Measurements from ENCODE around the gene RAPGEF5. TPM values are rescaled to one million over a fixed set of nuclear protein-coding genes. Genes with fewer than 3 reads are reported as not detected.

RAPGEF5 gene
- total RNA-seq, 1 donor from 2014 or later: 0.70 TPM

GRCh38 chr7:22231141-22231540, 125.8 kb downstream of the RAPGEF5 start:
- H3K27me3 Mint-ChIP-seq (ENCODE audit: insufficient read depth): peaks cover 6% of the 10 kb centered on the region
- no peak overlapping the region for H3K27ac Mint-ChIP-seq
- no peaks in the 10 kb centered on the region for H3K4me1 Mint-ChIP-seq (ENCODE audit: low read depth)
- intact Hi-C loops (cut with micrococcal nuclease): no loop called here
- no peaks in the 10 kb centered on the region for H3K9me3 Mint-ChIP-seq
- no peak for DNase-seq (ENCODE audit: low spot score)
- H3K4me3 Mint-ChIP-seq: no peak overlapping the region
- no peaks in the 10 kb centered on the region for H3K36me3 Mint-ChIP-seq (ENCODE audit: low read depth)

- no peak overlapping the region for H3K4me3 Mint-ChIP-seq
- no peaks in the 10 kb centered on the region for H3K9me3 Mint-ChIP-seq
- H3K36me3 Mint-ChIP-seq (ENCODE audit: low read depth): no peaks in the 10 kb centered on the region
- no peak overlapping the region for H3K27ac Mint-ChIP-seq
- no peak for DNase-seq (ENCODE audit: low spot score)
- no peaks in the 10 kb centered on the region for H3K4me1 Mint-ChIP-seq (ENCODE audit: low read depth)
- intact Hi-C loops (cut with micrococcal nuclease): no loop called here
- H3K27me3 Mint-ChIP-seq (ENCODE audit: insufficient read depth): peaks cover 6% of the 10 kb centered on the region
These were observed 126.7 kb downstream of the RAPGEF5 start for GRCh38 chr7:22230238-22230637.

- H3K27ac Mint-ChIP-seq: no peak overlapping the region
- no peak for DNase-seq (ENCODE audit: low spot score)
- intact Hi-C loops (cut with micrococcal nuclease): no loop called here
- no peak overlapping the region for H3K4me3 Mint-ChIP-seq
- no peaks in the 10 kb centered on the region for H3K4me1 Mint-ChIP-seq (ENCODE audit: low read depth)
- no peaks in the 10 kb centered on the region for H3K36me3 Mint-ChIP-seq (ENCODE audit: low read depth)
- H3K9me3 Mint-ChIP-seq: no peaks in the 10 kb centered on the region
- peaks cover 6% of the 10 kb centered on the region for H3K27me3 Mint-ChIP-seq (ENCODE audit: insufficient read depth)
These were observed 127.8 kb downstream of the RAPGEF5 start for GRCh38 chr7:22229148-22229547.

GRCh38 chr7:22223807-22224206, 133.1 kb downstream of the RAPGEF5 start:
- H3K4me1 Mint-ChIP-seq (ENCODE audit: low read depth): no peaks in the 10 kb centered on the region
- intact Hi-C loops (cut with micrococcal nuclease): no loop called here
- H3K27ac Mint-ChIP-seq: no peak overlapping the region
- peaks cover 11% of the 10 kb centered on the region for H3K27me3 Mint-ChIP-seq (ENCODE audit: insufficient read depth)
- no peaks in the 10 kb centered on the region for H3K9me3 Mint-ChIP-seq
- no peaks in the 10 kb centered on the region for H3K36me3 Mint-ChIP-seq (ENCODE audit: low read depth)
- H3K4me3 Mint-ChIP-seq: no peak overlapping the region
- no peak for DNase-seq (ENCODE audit: low spot score)

- H3K4me1 Mint-ChIP-seq (ENCODE audit: low read depth): no peaks in the 10 kb centered on the region
- intact Hi-C loops (cut with micrococcal nuclease): no loop called here
- H3K36me3 Mint-ChIP-seq (ENCODE audit: low read depth): no peaks in the 10 kb centered on the region
- no peak overlapping the region for H3K4me3 Mint-ChIP-seq
- DNase-seq (ENCODE audit: low spot score): no peak
- no peak overlapping the region for H3K27ac Mint-ChIP-seq
- peaks cover 11% of the 10 kb centered on the region for H3K27me3 Mint-ChIP-seq (ENCODE audit: insufficient read depth)
- no peaks in the 10 kb centered on the region for H3K9me3 Mint-ChIP-seq
These were observed 136.0 kb downstream of the RAPGEF5 start for GRCh38 chr7:22220941-22221340.

- H3K4me3 Mint-ChIP-seq: no peak overlapping the region
These were observed 137.0 kb downstream of the RAPGEF5 start for GRCh38 chr7:22219739-22220493.

GRCh38 chr7:22219036-22219435, 137.9 kb downstream of the RAPGEF5 start:
- Mint-ChIP-seq H3K27ac (no peak overlapping the region), H3K36me3 (ENCODE audit: low read depth) (no peaks in the 10 kb centered on the region), H3K4me3 (no peak overlapping the region), H3K9me3 (no peaks in the 10 kb centered on the region), H3K27me3 (ENCODE audit: insufficient read depth) (peaks cover 19% of the 10 kb centered on the region), H3K4me1 (ENCODE audit: low read depth) (no peaks in the 10 kb centered on the region)
- no peak for DNase-seq (ENCODE audit: low spot score)
- intact Hi-C loops (cut with micrococcal nuclease): no loop called here

More at GRCh38 chr7:22219739-22220493, 137.0 kb downstream of the RAPGEF5 start:
- no peak overlapping the region for H3K27ac Mint-ChIP-seq
- H3K9me3 Mint-ChIP-seq: no peaks in the 10 kb centered on the region
- H3K36me3 Mint-ChIP-seq (ENCODE audit: low read depth): no peaks in the 10 kb centered on the region
- peaks cover 17% of the 10 kb centered on the region for H3K27me3 Mint-ChIP-seq (ENCODE audit: insufficient read depth)
- no peak for DNase-seq (ENCODE audit: low spot score)
- intact Hi-C loops (cut with micrococcal nuclease): no loop called here
- no peaks in the 10 kb centered on the region for H3K4me1 Mint-ChIP-seq (ENCODE audit: low read depth)

GRCh38 chr7:22216832-22217475, 140.0 kb downstream of the RAPGEF5 start:
- H3K4me3 Mint-ChIP-seq: no peak overlapping the region
- H3K36me3 Mint-ChIP-seq (ENCODE audit: low read depth): no peaks in the 10 kb centered on the region
- peaks cover 8% of the 10 kb centered on the region for H3K27me3 Mint-ChIP-seq (ENCODE audit: insufficient read depth)
- no peaks in the 10 kb centered on the region for H3K4me1 Mint-ChIP-seq (ENCODE audit: low read depth)
- intact Hi-C loops (cut with micrococcal nuclease): no loop called here
- no peak for DNase-seq (ENCODE audit: low spot score)
- no peak overlapping the region for H3K27ac Mint-ChIP-seq
- no peaks in the 10 kb centered on the region for H3K9me3 Mint-ChIP-seq

GRCh38 chr7:22216309-22216708, 140.6 kb downstream of the RAPGEF5 start:
- H3K27me3 Mint-ChIP-seq (ENCODE audit: insufficient read depth): peaks cover 8% of the 10 kb centered on the region

GRCh38 chr7:22214000-22214399, 143.0 kb downstream of the RAPGEF5 start:
- no peaks in the 10 kb centered on the region for H3K4me1 Mint-ChIP-seq (ENCODE audit: low read depth)
- no peak overlapping the region for H3K4me3 Mint-ChIP-seq
- intact Hi-C loops (cut with micrococcal nuclease): no loop called here
- no peaks in the 10 kb centered on the region for H3K36me3 Mint-ChIP-seq (ENCODE audit: low read depth)
- no peaks in the 10 kb centered on the region for H3K9me3 Mint-ChIP-seq
- H3K27me3 Mint-ChIP-seq (ENCODE audit: insufficient read depth): peaks cover 12% of the 10 kb centered on the region
- DNase-seq (ENCODE audit: low spot score): no peak
- H3K27ac Mint-ChIP-seq: no peak overlapping the region

More at GRCh38 chr7:22216309-22216708, 140.6 kb downstream of the RAPGEF5 start:
- no peak for DNase-seq (ENCODE audit: low spot score)
- Mint-ChIP-seq H3K27ac (no peak overlapping the region), H3K4me1 (ENCODE audit: low read depth) (no peaks in the 10 kb centered on the region), H3K9me3 (no peaks in the 10 kb centered on the region), H3K36me3 (ENCODE audit: low read depth) (no peaks in the 10 kb centered on the region), H3K4me3 (no peak overlapping the region)
- intact Hi-C loops (cut with micrococcal nuclease): no loop called here

- Mint-ChIP-seq H3K27me3 (ENCODE audit: insufficient read depth) (peaks cover 12% of the 10 kb centered on the region), H3K4me3 (no peak overlapping the region), H3K4me1 (ENCODE audit: low read depth) (no peaks in the 10 kb centered on the region), H3K36me3 (ENCODE audit: low read depth) (no peaks in the 10 kb centered on the region), H3K27ac (no peak overlapping the region), H3K9me3 (no peaks in the 10 kb centered on the region)
- DNase-seq (ENCODE audit: low spot score): no peak
- intact Hi-C loops (cut with micrococcal nuclease): no loop called here
These were observed 143.9 kb downstream of the RAPGEF5 start for GRCh38 chr7:22213081-22213480.

- no peak for DNase-seq (ENCODE audit: low spot score)
These were observed 146.0 kb downstream of the RAPGEF5 start for GRCh38 chr7:22210967-22211366.

GRCh38 chr7:22210355-22210754, 146.6 kb downstream of the RAPGEF5 start:
- DNase-seq (ENCODE audit: low spot score): no peak
- H3K4me3 Mint-ChIP-seq: no peak overlapping the region
- intact Hi-C loops (cut with micrococcal nuclease): no loop called here
- H3K27ac Mint-ChIP-seq: no peak overlapping the region
- H3K27me3 Mint-ChIP-seq (ENCODE audit: insufficient read depth): peaks cover 11% of the 10 kb centered on the region
- no peaks in the 10 kb centered on the region for H3K36me3 Mint-ChIP-seq (ENCODE audit: low read depth)
- no peaks in the 10 kb centered on the region for H3K9me3 Mint-ChIP-seq
- no peaks in the 10 kb centered on the region for H3K4me1 Mint-ChIP-seq (ENCODE audit: low read depth)

More at GRCh38 chr7:22210967-22211366, 146.0 kb downstream of the RAPGEF5 start:
- peaks cover 12% of the 10 kb centered on the region for H3K27me3 Mint-ChIP-seq (ENCODE audit: insufficient read depth)
- intact Hi-C loops (cut with micrococcal nuclease): no loop called here
- no peaks in the 10 kb centered on the region for H3K36me3 Mint-ChIP-seq (ENCODE audit: low read depth)
- no peaks in the 10 kb centered on the region for H3K4me1 Mint-ChIP-seq (ENCODE audit: low read depth)
- H3K27ac Mint-ChIP-seq: no peak overlapping the region
- no peak overlapping the region for H3K4me3 Mint-ChIP-seq
- H3K9me3 Mint-ChIP-seq: no peaks in the 10 kb centered on the region
